Common myeloid progenitor, CD34-positive (primary cell): ENCODE results near the gene CCDC8.

ENCODE experiments used
- CTCF ChIA-PET: fragments of 350-600 bp; sonication (Branson Sonifier 250); formaldehyde crosslinking; loops from one replicate; lab custom pipeline; 2021; ENCODE audit warnings: antibody characterized with exemption; lab: Charles Lee
- POLR2A ChIA-PET: fragments of 350-600 bp; sonication (Branson Sonifier 250); formaldehyde crosslinking; loops from one replicate; lab custom pipeline; 2021; ENCODE audit warnings: antibody characterized with exemption; lab: Charles Lee
- DNase-seq, 3 donors: peaks; one replicate each; pipeline versions ENCODE4 v3.0.0 to v3.0.0-alpha.2; 2013
- H3K27ac ChIP-seq, 2 experiments: 1 replicate in 1 of 2; 2 replicates in 1 of 2; pipeline ENCODE4 v1.7.0; 2013; ENCODE audit warnings: inconsistent platforms in 2 of 2, low read length in 2 of 2, mild to moderate bottlenecking in 2 of 2, low read depth in 1 of 2, moderate library complexity in 1 of 2; ENCODE audit not compliant: severe bottlenecking in 2 of 2, insufficient read depth in 1 of 2, poor library complexity in 1 of 2
- H3K27me3 ChIP-seq, 5 experiments: replicated peaks in 2 of 5; 1 replicate in 3 of 5; 2 replicates in 2 of 5; pipeline versions ENCODE4 v1.6.1 to v1.7.0; 2013; ENCODE audit warnings: low read length in 4 of 5, mild to moderate bottlenecking in 2 of 5, moderate library complexity in 2 of 5, inconsistent platforms in 1 of 5; ENCODE audit not compliant: insufficient read depth in 5 of 5, control insufficient read depth in 4 of 5
- H3K36me3 ChIP-seq, 4 experiments: 1 replicate in 2 of 4; 2 replicates in 2 of 4; pipeline versions ENCODE4 v1.6.1 to v1.7.0; 2013; ENCODE audit warnings: low read length in 3 of 4, control low read depth in 1 of 4, mild to moderate bottlenecking in 1 of 4; ENCODE audit not compliant: control insufficient read depth in 4 of 4, insufficient read depth in 4 of 4
- H3K4me1 ChIP-seq, 4 experiments: 1 replicate in 3 of 4; 2 replicates in 1 of 4; pipeline versions ENCODE4 v1.6.1 to v1.7.1; 2013; ENCODE audit warnings: low read length in 3 of 4, mild to moderate bottlenecking in 3 of 4, control low read depth in 1 of 4, inconsistent platforms in 1 of 4, moderate library complexity in 1 of 4; ENCODE audit not compliant: control insufficient read depth in 4 of 4, insufficient read depth in 4 of 4; ENCODE audit errors: control extremely low read depth in 1 of 4
- H3K4me3 ChIP-seq, 7 experiments: 1 replicate in 4 of 7; 2 replicates in 3 of 7; pipeline versions ENCODE4 v1.5.1 to v1.7.0; 2013; ENCODE audit warnings: mild to moderate bottlenecking in 7 of 7, low read length in 6 of 7, moderate library complexity in 6 of 7, inconsistent platforms in 2 of 7, low read depth in 2 of 7, control low read depth in 1 of 7; ENCODE audit not compliant: insufficient read depth in 4 of 7, control insufficient read depth in 1 of 7; ENCODE audit errors: extremely low read depth in 1 of 7
- H3K9me3 ChIP-seq, 5 experiments: 1 replicate in 4 of 5; 2 replicates in 1 of 5; pipeline versions ENCODE4 v1.6.1 to v1.7.1; 2013; ENCODE audit warnings: low read length in 4 of 5, mild to moderate bottlenecking in 2 of 5, inconsistent platforms in 1 of 5, low read depth in 1 of 5, moderate library complexity in 1 of 5; ENCODE audit not compliant: control insufficient read depth in 4 of 5, insufficient read depth in 2 of 5; ENCODE audit errors: control extremely low read depth in 1 of 5
- WGBS: methylation state at CpG from one replicate; pipeline ENCODE4 v1.1.5; 2013; ENCODE audit not compliant: insufficient coverage; 5-methylcytosine and 5-hydroxymethylcytosine counted together

The CCDC8 gene

GRCh38 chr19:46393456-46394401 is 19.6 kb downstream of the CCDC8 start:
- POLR2A ChIA-PET = no interaction called here
- Histone ChIP-seq H3K36me3 (peaks cover 0 to 41% (median 28%) of the 10 kb centered on the region in 4 experiments), H3K4me1 (no peaks in the 10 kb centered on the region), H3K27me3 (peaks cover 0 to 4% (median 0%) of the 10 kb centered on the region in 5 experiments), H3K27ac (no peak overlapping the region), H3K9me3 (no peaks in the 10 kb centered on the region), H3K4me3 (no peak overlapping the region)
- 89% methylated on average over 16 of the region's 21 CpGs for WGBS
- no peak for DNase-seq
- CTCF ChIA-PET = interaction anchor here (1.2 to 3.0 kb wide), 2 partner anchors 94 to 123 kb away, joined by 3 to 13 read pairs; no protein-coding TSS in a partner anchor

GRCh38 chr19:46392837-46393236 is 20.5 kb downstream of the CCDC8 start:
- 66% methylated on average over 3 of the region's 4 CpGs for WGBS
- ChIA-PET CTCF (no interaction called here), POLR2A (no interaction called here)
- H3K27me3 ChIP-seq = peaks cover 0 to 4% (median 0%) of the 10 kb centered on the region in 5 experiments
- H3K27ac ChIP-seq = no peak overlapping the region
- DNase-seq = no peak
- H3K36me3 ChIP-seq = peaks cover 2 to 50% (median 35%) of the 10 kb centered on the region in 4 experiments
- H3K9me3 ChIP-seq = no peaks in the 10 kb centered on the region
- H3K4me1 ChIP-seq = no peaks in the 10 kb centered on the region
- no peak overlapping the region for H3K4me3 ChIP-seq

GRCh38 chr19:46392252-46392801 is 21.0 kb downstream of the CCDC8 start:
- no peak overlapping the region for H3K4me3 ChIP-seq
- peaks cover 2 to 55% (median 40%) of the 10 kb centered on the region in 4 experiments for H3K36me3 ChIP-seq
- CTCF ChIA-PET = interaction anchor here (1.1 kb wide), 1 partner anchor 119 kb away, joined by 3 read pairs; no protein-coding TSS in a partner anchor
- H3K9me3 ChIP-seq = no peaks in the 10 kb centered on the region
- POLR2A ChIA-PET = no interaction called here
- WGBS = 90% methylated on average over 17 of the region's 21 CpGs
- DNase-seq = no peak
- H3K27me3 ChIP-seq = no peaks in the 10 kb centered on the region
- H3K27ac ChIP-seq = no peak overlapping the region
- no peaks in the 10 kb centered on the region for H3K4me1 ChIP-seq

- CTCF ChIA-PET = interaction anchor here (1.1 to 1.5 kb wide), 4 partner anchors 9 to 144 kb away, joined by 3 to 4 read pairs (median 4); no protein-coding TSS in a partner anchor
- Histone ChIP-seq H3K27ac (no peak overlapping the region), H3K9me3 (no peaks in the 10 kb centered on the region), H3K27me3 (no peaks in the 10 kb centered on the region), H3K4me1 (no peaks in the 10 kb centered on the region), H3K4me3 (no peak overlapping the region), H3K36me3 (peaks cover 5 to 62% (median 47%) of the 10 kb centered on the region in 4 experiments)
- POLR2A ChIA-PET = no interaction called here
- WGBS = 97% methylated on average over 28 of the region's 33 CpGs
- DNase-seq = no peak
These were observed 21.8 kb downstream of the CCDC8 start for GRCh38 chr19:46391296-46392251.

GRCh38 chr19:46390866-46391265 is 22.5 kb downstream of the CCDC8 start:
- H3K27ac ChIP-seq = no peak overlapping the region
- peaks cover 5 to 69% (median 49%) of the 10 kb centered on the region in 4 experiments for H3K36me3 ChIP-seq
- H3K9me3 ChIP-seq = no peaks in the 10 kb centered on the region
- CTCF ChIA-PET = interaction anchor here (1.1 to 1.5 kb wide), 5 partner anchors 9 to 144 kb away, joined by 3 to 4 read pairs (median 4); no protein-coding TSS in a partner anchor
- H3K4me1 ChIP-seq = no peaks in the 10 kb centered on the region
- POLR2A ChIA-PET = no interaction called here
- H3K27me3 ChIP-seq = no peaks in the 10 kb centered on the region
- DNase-seq = no peak
- 96% methylated on average over 17 of the region's 18 CpGs for WGBS
- H3K4me3 ChIP-seq = no peak overlapping the region

- H3K9me3 ChIP-seq = no peaks in the 10 kb centered on the region
- no peaks in the 10 kb centered on the region for H3K4me1 ChIP-seq
- ChIA-PET POLR2A (no interaction called here), CTCF (interaction anchor here (1.1 to 1.5 kb wide), 4 partner anchors 8 to 145 kb away, joined by 3 to 4 read pairs (median 4); no protein-coding TSS in a partner anchor)
- peaks cover 5 to 71% (median 51%) of the 10 kb centered on the region in 4 experiments for H3K36me3 ChIP-seq
- WGBS = 98% methylated on average over 9 of the region's 16 CpGs
- DNase-seq = no peak
- no peak overlapping the region for H3K27ac ChIP-seq
- no peak overlapping the region for H3K4me3 ChIP-seq
- H3K27me3 ChIP-seq = no peaks in the 10 kb centered on the region
These were observed 23.1 kb downstream of the CCDC8 start for GRCh38 chr19:46390121-46390858.
